Mesodermal cell (in vitro differentiated cells): ENCODE measurements around the gene CDIP1.
A peak's percentile ranks its signal among the peaks of the same experiment; 100 is the strongest.

Source experiments
- H3K27ac ChIP-seq: 2 replicates; pipeline ENCODE4 v1.7.0; 2013; ENCODE audit warnings: mild to moderate bottlenecking, low read depth, low read length, moderate library complexity; ENCODE audit not compliant: severe bottlenecking
- H3K36me3 ChIP-seq: 2 replicates; pipeline ENCODE4 v1.7.1; 2013; ENCODE audit warnings: mild to moderate bottlenecking, low read length, moderate library complexity; ENCODE audit not compliant: control insufficient read depth, insufficient read depth
- H3K4me1 ChIP-seq: one replicate; pipeline ENCODE4 v1.7.1; 2013; ENCODE audit warnings: mild to moderate bottlenecking, low read length; ENCODE audit not compliant: insufficient read depth, control insufficient read depth, poor library complexity, severe bottlenecking
- H3K4me3 ChIP-seq: 2 replicates; pipeline ENCODE4 v1.7.0; 2013; ENCODE audit warnings: low read length, control low read depth, mild to moderate bottlenecking; ENCODE audit not compliant: insufficient read depth, poor library complexity, severe bottlenecking; ENCODE audit errors: extremely low read depth
- H3K9me3 ChIP-seq: 2 replicates; pipeline ENCODE4 v1.7.1; 2013; ENCODE audit warnings: mild to moderate bottlenecking, low read length, moderate library complexity; ENCODE audit not compliant: control insufficient read depth
- WGBS, 2 experiments: methylation state at CpG; one replicate each; pipeline ENCODE4 v1.1.5; 2013; ENCODE audit warnings: missing lambda C conversion rate in 2 of 2; ENCODE audit not compliant: insufficient coverage in 2 of 2; 5-methylcytosine and 5-hydroxymethylcytosine counted together

CDIP1 gene

GRCh38 chr16:4488499-4488967, 50.0 kb downstream of the CDIP1 start:
- WGBS, 2 experiments = 60 to 100% methylated on average over 1 of the region's 1 CpG
- no peaks in the 10 kb centered on the region for H3K9me3 ChIP-seq
- H3K4me3 ChIP-seq = no peak overlapping the region
- peak overlapping the region; percentile 49 for H3K27ac ChIP-seq
- H3K36me3 ChIP-seq = peaks cover 38% of the 10 kb centered on the region
- H3K4me1 ChIP-seq = peaks cover 18% of the 10 kb centered on the region

GRCh38 chr16:4487955-4488498, 50.5 kb downstream of the CDIP1 start:
- Histone ChIP-seq H3K27ac (no peak overlapping the region), H3K36me3 (peaks cover 36% of the 10 kb centered on the region), H3K4me1 (peaks cover 21% of the 10 kb centered on the region), H3K9me3 (no peaks in the 10 kb centered on the region), H3K4me3 (no peak overlapping the region)
- 98 to 100% methylated on average over 2 to 4 of the region's 5 CpGs for WGBS, 2 experiments

GRCh38 chr16:4486126-4486893, 52.3 kb downstream of the CDIP1 start:
- Histone ChIP-seq H3K9me3 (no peaks in the 10 kb centered on the region), H3K36me3 (peaks cover 37% of the 10 kb centered on the region), H3K4me1 (peaks cover 21% of the 10 kb centered on the region), H3K27ac (peak overlapping the region; percentile 29), H3K4me3 (no peak overlapping the region)
- 84 to 95% methylated on average over 2 to 3 of the region's 3 CpGs for WGBS, 2 experiments

- peaks cover 11% of the 10 kb centered on the region for H3K4me1 ChIP-seq
- H3K36me3 ChIP-seq = peaks cover 32% of the 10 kb centered on the region
- no CpG with 5 or more reads among the region's 1 CpG for WGBS, 2 experiments
- H3K27ac ChIP-seq = no peak overlapping the region
- no peaks in the 10 kb centered on the region for H3K9me3 ChIP-seq
- no peak overlapping the region for H3K4me3 ChIP-seq
Observed at GRCh38 chr16:4481963-4482362, 56.6 kb downstream of the CDIP1 start.

- peaks cover 11% of the 10 kb centered on the region for H3K4me1 ChIP-seq
- WGBS, 2 experiments = no CpG with 5 or more reads among the region's 2 CpGs
- H3K27ac ChIP-seq = no peak overlapping the region
Observed at GRCh38 chr16:4481526-4481925, 57.0 kb downstream of the CDIP1 start.

GRCh38 chr16:4477966-4478365, 60.6 kb downstream of the CDIP1 start:
- Histone ChIP-seq H3K27ac (no peak overlapping the region), H3K36me3 (peaks cover 3% of the 10 kb centered on the region), H3K4me1 (peaks cover 6% of the 10 kb centered on the region), H3K4me3 (no peak overlapping the region), H3K9me3 (peaks cover 8% of the 10 kb centered on the region)
- 33 to 63% methylated on average over 1 to 2 of the region's 2 CpGs for WGBS, 2 experiments

More at GRCh38 chr16:4481526-4481925, 57.0 kb downstream of the CDIP1 start:
- Histone ChIP-seq H3K4me3 (no peak overlapping the region), H3K36me3 (peaks cover 32% of the 10 kb centered on the region), H3K9me3 (no peaks in the 10 kb centered on the region)

GRCh38 chr16:4475880-4476788, 62.4 kb downstream of the CDIP1 start, which contains the start of gene HMOX2:
HMOX2 (plus strand) TSS chr16:4476398; CDS start chr16:4505525, 29,127 bp downstream.
- 15 to 20% methylated on average over 48 to 57 of the region's 70 CpGs for WGBS, 2 experiments
- Histone ChIP-seq H3K36me3 (no peaks in the 10 kb centered on the region), H3K4me3 (peak within 1 kb of the TSS; percentile 77), H3K27ac (peak within 1 kb of the TSS; percentile 16), H3K9me3 (peaks cover 8% of the 10 kb centered on the region), H3K4me1 (peaks cover 6% of the 10 kb centered on the region)

- Histone ChIP-seq H3K4me1 (peaks cover 6% of the 10 kb centered on the region), H3K4me3 (peak within 1 kb of the TSS; percentile 57), H3K36me3 (peaks cover under 1% of the 10 kb centered on the region), H3K27ac (no peak within 1 kb of the TSS), H3K9me3 (peaks cover 8% of the 10 kb centered on the region)
- 5 to 7% methylated on average over 23 to 35 of the region's 60 CpGs for WGBS, 2 experiments
Observed at GRCh38 chr16:4474192-4474961, 64.2 kb downstream of the CDIP1 start, which contains the start of gene NMRAL1. NMRAL1 (minus strand) TSS chr16:4474625; CDS start chr16:4474132, 493 bp downstream.

- Histone ChIP-seq H3K4me1 (peaks cover under 1% of the 10 kb centered on the region), H3K27ac (no peak overlapping the region), H3K4me3 (no peak overlapping the region), H3K36me3 (peaks cover 7% of the 10 kb centered on the region), H3K9me3 (peaks cover 8% of the 10 kb centered on the region)
- WGBS, 2 experiments = 100% methylated on average over 2 of the region's 4 CpGs; no CpG with 5 or more reads in 1 of the 2 experiments
Observed at GRCh38 chr16:4472880-4473279, 65.7 kb downstream of the CDIP1 start.

GRCh38 chr16:4471869-4472268, 66.7 kb downstream of the CDIP1 start:
- H3K36me3 ChIP-seq = peaks cover 9% of the 10 kb centered on the region
- peaks cover 8% of the 10 kb centered on the region for H3K9me3 ChIP-seq
- H3K4me3 ChIP-seq = no peak overlapping the region
- no peak overlapping the region for H3K27ac ChIP-seq
- H3K4me1 ChIP-seq = no peaks in the 10 kb centered on the region
- WGBS, 2 experiments = 77 to 87% methylated on average over 2 to 5 of the region's 5 CpGs
